Measurements from ENCODE around the gene SEPTIN10. TPM values are rescaled to one million over a fixed set of nuclear protein-coding genes. Genes with fewer than 3 reads are reported as not detected.

Gene SEPTIN10
- total RNA-seq, 3 donors from 2014 or later = 93.5 to 116 (median 100) TPM

- no peak for DNase-seq (ENCODE audit: low spot score in 2 of 2)
- TF ChIP-seq CTCF (IDR thresholded peaks at IDR 0.05) = no peak
- no peak for TF ChIP-seq POLR2AphosphoS5 (IDR thresholded peaks at IDR 0.05)
- no peak for TF ChIP-seq POLR2A (IDR thresholded peaks at IDR 0.05)
- Histone ChIP-seq H3K27ac (no peak overlapping the region), H3K9me3 (no peaks in the 10 kb centered on the region), H3K36me3 (no peaks in the 10 kb centered on the region), H3K27me3 (no peaks in the 10 kb centered on the region), H3K4me1 (no peaks in the 10 kb centered on the region), H3K4me3 (no peak overlapping the region)
- intact Hi-C loops (cut with DNase I; ENCODE audit: low total_unique reads) = no loop called here
These were observed 90.6 kb downstream of the SEPTIN10 start for GRCh38 chr2:109523121-109523520.

DNA sequence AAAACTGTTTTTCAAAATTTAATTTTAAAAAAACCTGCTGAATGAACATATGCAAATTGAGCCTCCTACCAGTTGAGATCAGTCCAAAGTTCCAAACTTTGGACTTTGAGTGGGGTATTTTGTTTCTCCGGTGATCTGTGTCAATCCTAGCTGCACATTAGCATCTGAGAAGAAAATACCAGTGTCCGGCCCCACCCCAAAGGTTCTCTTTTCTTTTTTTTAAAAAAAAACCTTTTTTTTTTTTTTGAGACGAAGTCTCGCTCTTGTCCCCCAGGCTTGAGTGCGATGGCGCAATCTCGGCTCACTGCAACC, 91.7 kb downstream of the SEPTIN10 start:
- Histone ChIP-seq H3K9me3 (no peaks in the 10 kb centered on the region), H3K4me1 (no peaks in the 10 kb centered on the region), H3K27ac (no peak overlapping the region), H3K36me3 (no peaks in the 10 kb centered on the region), H3K4me3 (no peak overlapping the region), H3K27me3 (no peaks in the 10 kb centered on the region)
- intact Hi-C loops (cut with DNase I; ENCODE audit: low total_unique reads) = no loop called here
- no peak for TF ChIP-seq POLR2A (IDR thresholded peaks at IDR 0.05)
- TF ChIP-seq POLR2AphosphoS5 (IDR thresholded peaks at IDR 0.05) = no peak
- no peak for TF ChIP-seq CTCF (IDR thresholded peaks at IDR 0.05)
- DNase-seq (ENCODE audit: low spot score in 2 of 2) = no peak

GRCh38 chr2:109521233-109522062, 92.3 kb downstream of the SEPTIN10 start:
- intact Hi-C loops (cut with DNase I; ENCODE audit: low total_unique reads) = no loop called here
- no peaks in the 10 kb centered on the region for H3K9me3 ChIP-seq
- H3K36me3 ChIP-seq = no peaks in the 10 kb centered on the region
- no peaks in the 10 kb centered on the region for H3K27me3 ChIP-seq
- no peaks in the 10 kb centered on the region for H3K4me1 ChIP-seq
- H3K27ac ChIP-seq = no peak overlapping the region
- DNase-seq (ENCODE audit: low spot score in 2 of 2) = no peak
- H3K4me3 ChIP-seq = no peak overlapping the region
- no peak for TF ChIP-seq POLR2A (IDR thresholded peaks at IDR 0.05)

GRCh38 chr2:109519513-109519912, 94.3 kb downstream of the SEPTIN10 start:
- TF ChIP-seq CTCF (IDR thresholded peaks at IDR 0.05) (no peak), POLR2A (IDR thresholded peaks at IDR 0.05) (no peak), POLR2AphosphoS5 (IDR thresholded peaks at IDR 0.05) (no peak)
- no peaks in the 10 kb centered on the region for H3K9me3 ChIP-seq
- intact Hi-C loops (cut with DNase I; ENCODE audit: low total_unique reads) = loop anchor here (10.0 kb wide), 1 partner anchor 395 kb away; the partner anchor contains the start of gene SH3RF3
- no peaks in the 10 kb centered on the region for H3K4me1 ChIP-seq
- DNase-seq (ENCODE audit: low spot score in 2 of 2) = no peak
- H3K4me3 ChIP-seq = no peak overlapping the region
- no peaks in the 10 kb centered on the region for H3K36me3 ChIP-seq
- no peaks in the 10 kb centered on the region for H3K27me3 ChIP-seq
- H3K27ac ChIP-seq = no peak overlapping the region

DNA sequence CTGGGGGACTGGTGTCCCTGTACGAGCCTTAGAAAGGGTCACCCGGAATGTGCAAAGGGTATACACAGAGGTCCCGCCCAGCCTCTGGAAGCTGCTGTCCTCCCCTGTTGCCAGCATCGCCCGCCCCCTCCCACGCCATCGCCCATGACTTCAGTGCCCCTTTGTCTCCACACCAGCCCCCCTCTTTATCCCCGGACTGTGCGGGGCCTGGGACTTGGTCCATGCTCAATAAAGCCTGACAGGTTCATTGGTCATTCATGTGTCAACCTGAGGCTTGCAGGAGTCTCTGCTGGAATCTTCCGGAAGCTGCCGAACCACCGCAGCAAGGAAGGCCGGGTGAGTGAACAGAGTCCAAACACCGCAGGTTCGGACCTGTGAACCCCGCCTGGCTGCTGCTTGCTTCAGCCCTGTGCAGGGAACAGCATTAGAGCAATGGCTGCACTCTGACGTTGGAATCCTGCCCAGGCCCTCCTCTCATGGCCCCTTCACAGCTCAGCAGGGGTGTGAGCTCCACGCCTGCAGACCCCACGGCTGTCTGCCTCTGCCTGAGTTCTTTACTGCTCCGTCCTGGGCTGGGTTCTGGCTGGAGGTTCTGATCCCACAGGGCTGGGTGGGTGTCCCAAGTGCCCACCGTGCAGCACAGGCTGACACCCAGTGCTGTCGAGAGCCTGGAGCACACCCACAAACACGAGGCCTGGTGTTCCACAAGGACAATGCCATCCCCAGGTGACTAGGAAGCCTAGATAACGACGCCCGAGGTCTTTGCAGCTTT, 96.5 kb downstream of the SEPTIN10 start:
- intact Hi-C loops (cut with DNase I; ENCODE audit: low total_unique reads) = loop anchor here (10.0 kb wide), 1 partner anchor 393 kb away; the partner anchor contains the start of gene SH3RF3
- Histone ChIP-seq H3K27ac (no peak overlapping the region), H3K27me3 (no peaks in the 10 kb centered on the region), H3K4me3 (no peak overlapping the region), H3K36me3 (no peaks in the 10 kb centered on the region), H3K4me1 (no peaks in the 10 kb centered on the region), H3K9me3 (no peaks in the 10 kb centered on the region)
- TF ChIP-seq POLR2A (IDR thresholded peaks at IDR 0.05) (no peak), CTCF (IDR thresholded peaks at IDR 0.05) (no peak), POLR2AphosphoS5 (IDR thresholded peaks at IDR 0.05) (no peak)
- DNase-seq (ENCODE audit: low spot score in 2 of 2) = no peak
